ENCODE measurements around the gene TMEM45B.
A peak's percentile ranks its signal among the peaks of the same experiment; 100 is the strongest.

The TMEM45B gene

DNA sequence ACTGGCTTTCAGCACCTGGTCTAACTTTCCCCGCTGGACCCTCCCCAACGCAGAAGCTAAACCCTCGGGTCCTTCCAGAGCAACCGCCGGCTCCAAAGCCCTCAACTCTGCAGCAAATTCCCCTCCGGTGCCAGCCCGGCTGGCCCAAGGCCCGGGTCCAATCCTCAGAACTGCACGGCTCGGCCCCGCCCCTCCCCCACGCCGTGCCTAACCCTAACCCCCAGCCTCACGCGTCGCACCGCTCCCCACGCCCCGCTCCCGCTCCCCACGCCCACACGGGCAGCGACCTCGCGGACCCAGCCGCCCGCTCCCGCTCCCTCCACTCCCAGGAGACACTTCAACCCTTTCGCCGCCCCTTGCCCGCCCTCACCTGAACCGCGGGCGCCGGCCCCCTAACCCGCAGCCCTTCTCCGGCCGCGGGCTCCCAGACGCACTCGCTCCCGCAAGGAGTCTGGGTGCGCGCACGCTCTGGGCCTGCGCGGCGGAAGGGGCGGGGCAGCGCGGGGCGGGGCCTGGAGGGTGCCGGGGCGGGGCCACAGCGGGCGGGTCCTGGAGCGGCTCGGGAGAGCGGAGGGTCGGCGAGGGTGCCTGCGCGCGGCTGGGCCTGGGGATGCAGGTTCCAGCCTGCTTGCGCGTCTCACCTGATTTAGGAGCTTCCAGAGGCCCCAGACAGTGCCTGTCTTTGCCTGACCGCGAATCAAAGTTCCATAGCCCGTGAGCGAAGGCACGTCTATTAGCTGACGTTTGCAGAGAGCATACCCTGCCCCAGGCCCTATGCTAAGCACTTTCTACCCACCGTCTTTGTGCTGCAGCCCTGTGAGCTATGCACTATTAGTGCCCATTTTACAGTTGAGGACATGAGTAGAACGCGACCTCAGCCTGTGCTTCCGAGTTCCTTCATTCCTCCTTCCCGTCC, 79.7 kb downstream of the TMEM45B start, which contains the start of gene NFRKB:
TSS of gene NFRKB (minus strand) at position 453 of the 916 bp plus-strand sequence. CDS start 2,729 bp downstream, outside the sequence.
- peak; percentile 60 to 83 for DNase-seq (ENCODE audit: extremely low read depth in 1 of 2, low read depth in 1 of 2)

DNA sequence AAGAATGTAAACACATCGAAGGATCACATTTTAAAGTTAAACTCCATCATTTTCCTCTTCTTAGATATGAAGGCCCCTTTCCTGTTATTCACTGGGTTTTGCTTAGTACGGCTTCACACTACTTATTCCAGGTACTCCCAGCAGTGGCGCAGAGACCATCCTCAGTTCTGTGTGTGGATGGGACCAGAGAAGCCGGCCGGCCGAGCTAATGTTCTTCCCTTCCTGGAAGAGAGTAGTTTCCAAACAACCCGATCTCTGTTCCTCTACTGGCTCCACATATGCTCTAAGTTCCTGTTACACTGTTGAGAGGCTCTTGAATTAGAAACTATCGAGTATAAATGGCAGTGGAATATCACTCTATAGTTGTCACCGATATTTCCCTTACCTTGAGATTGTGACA, 80.4 kb downstream of the TMEM45B start:
- DNase-seq (ENCODE audit: extremely low read depth in 1 of 2, low read depth in 1 of 2): no peak

DNA sequence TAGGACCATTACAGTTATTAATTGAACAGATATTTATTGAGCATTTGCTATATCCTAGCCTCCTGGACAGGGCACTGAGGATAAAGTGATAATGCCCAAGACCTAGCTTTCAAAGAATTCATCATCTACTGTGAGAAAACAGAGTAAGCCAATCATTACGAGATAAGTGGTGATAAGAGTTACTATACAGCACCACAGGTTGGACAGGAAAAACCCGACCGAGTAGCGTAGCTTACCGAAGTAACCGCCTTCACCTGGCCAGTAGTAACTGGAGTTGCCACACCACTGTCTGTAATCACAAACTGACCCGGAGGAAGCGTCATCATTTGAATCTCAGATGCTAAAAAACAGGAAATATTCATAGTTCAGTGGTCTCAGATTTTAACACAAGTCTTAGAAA, 89.8 kb downstream of the TMEM45B start:
- DNase-seq (ENCODE audit: extremely low read depth in 1 of 2, low read depth in 1 of 2): no peak
